Neural crest cell (in vitro differentiated cells): ENCODE results near the gene REXO5. TPM values are rescaled to one million over a fixed set of nuclear protein-coding genes. Genes with fewer than 3 reads are reported as not detected.

Experiments used
- DNase-seq: peaks from one replicate; pipeline ENCODE4 v3.0.0; 2021; ENCODE audit warnings: low read depth, mixed read lengths, low spot score
- H3K27ac Mint-ChIP-seq: one replicate; pipeline ENCODE4 v1.8.0; 2021; ENCODE audit warnings: mild to moderate bottlenecking, mixed read lengths; ENCODE audit not compliant: unreplicated experiment
- H3K27me3 Mint-ChIP-seq: 2 replicates; pipeline ENCODE4 v1.8.0; 2021; ENCODE audit warnings: low read depth, mild to moderate bottlenecking, mixed read lengths
- H3K36me3 Mint-ChIP-seq: 2 replicates; pipeline ENCODE4 v1.8.0; 2021; ENCODE audit warnings: low read depth, mild to moderate bottlenecking, mixed read lengths
- H3K4me1 Mint-ChIP-seq: 2 replicates; pipeline ENCODE4 v1.8.0; 2021; ENCODE audit warnings: mixed read lengths
- H3K4me3 Mint-ChIP-seq: one replicate; pipeline ENCODE4 v1.8.0; 2021; ENCODE audit warnings: mild to moderate bottlenecking, mixed read lengths
- H3K9me3 Mint-ChIP-seq: 2 replicates; pipeline ENCODE4 v1.8.0; 2021; ENCODE audit warnings: mixed read lengths
- CTCF ChIP-seq: fragments of 200-600 bp; sonication (generic); conservative IDR thresholded peaks from 2 replicates; pipeline ENCODE4 v1.5.0; 2021; ENCODE audit warnings: antibody characterized with exemption, mild to moderate bottlenecking
- total RNA-seq: library from RNA; stranded (reverse); gene quantifications from 2 replicates; pipeline ENCODE4 v1.2.1, GENCODE V29; 2021

Gene REXO5
- total RNA-seq, 1 donor from 2014 or later = 10.1 TPM

DNA sequence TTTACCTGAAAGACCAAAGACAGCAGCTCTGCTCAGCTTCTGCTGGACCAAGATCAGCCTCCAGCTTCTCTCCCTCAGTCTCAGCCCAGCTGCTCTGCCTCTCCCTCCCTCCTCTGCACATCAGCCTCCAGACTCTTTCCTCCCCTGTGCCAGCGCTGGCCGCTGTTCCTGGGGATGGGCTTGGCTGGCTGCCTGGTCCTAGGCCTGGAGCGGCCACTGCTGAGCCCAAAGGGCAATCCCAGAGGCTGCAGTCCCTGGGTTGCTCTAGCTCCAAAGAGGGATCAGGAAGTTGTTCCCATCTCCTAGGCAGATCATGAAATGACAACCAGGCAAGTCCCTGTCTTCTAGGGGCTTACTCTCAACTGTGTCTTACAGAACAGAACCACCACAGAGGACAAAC lies 62.6 kb downstream of the REXO5 start:
- DNase-seq = no peak
- Mint-ChIP-seq H3K4me3 (no peak overlapping the region), H3K4me1 (peaks cover 15% of the 10 kb centered on the region), H3K27me3 (no peaks in the 10 kb centered on the region), H3K27ac (no peak overlapping the region), H3K36me3 (peaks cover 3% of the 10 kb centered on the region), H3K9me3 (peaks cover 3% of the 10 kb centered on the region)
- TF ChIP-seq CTCF = no peak

DNA sequence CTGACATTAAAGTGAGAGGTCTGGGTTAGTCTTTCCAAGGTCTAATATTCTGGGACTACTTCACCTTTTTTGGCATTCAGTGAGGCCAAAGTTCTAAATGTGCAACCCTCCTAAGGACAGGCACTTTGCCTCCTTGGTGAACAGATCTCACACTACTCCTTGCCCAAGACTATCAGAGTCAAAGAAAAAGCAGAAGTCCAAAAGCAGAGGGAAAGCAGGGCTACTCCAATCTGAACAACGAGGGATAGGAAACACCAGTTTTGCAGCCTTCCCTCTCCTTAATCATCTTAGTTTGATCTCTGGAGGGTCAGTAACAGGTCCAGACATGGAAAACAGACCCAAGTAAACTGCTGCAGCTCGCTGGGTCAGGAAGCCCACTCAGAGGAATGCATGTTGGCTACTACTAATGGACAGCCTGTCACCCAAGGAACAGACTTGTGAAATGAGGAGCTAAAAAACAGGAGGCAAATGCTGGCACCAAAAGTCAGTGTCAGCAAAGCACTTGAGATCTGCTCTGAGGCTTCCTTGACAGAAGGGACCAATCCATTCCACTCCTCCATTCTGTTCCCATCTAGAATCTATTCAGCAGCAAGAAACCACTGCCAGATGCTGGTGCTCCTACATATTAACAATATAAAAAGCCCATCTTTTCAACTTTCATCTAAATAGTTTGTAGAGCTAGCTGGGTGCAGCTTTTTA lies 63.9 kb downstream of the REXO5 start:
- no peak for TF ChIP-seq CTCF
- no peak for DNase-seq
- Mint-ChIP-seq H3K36me3 (peaks cover 2% of the 10 kb centered on the region), H3K4me3 (no peak overlapping the region), H3K27me3 (no peaks in the 10 kb centered on the region), H3K27ac (no peak overlapping the region), H3K9me3 (peaks cover 2% of the 10 kb centered on the region), H3K4me1 (peaks cover 16% of the 10 kb centered on the region)

DNA sequence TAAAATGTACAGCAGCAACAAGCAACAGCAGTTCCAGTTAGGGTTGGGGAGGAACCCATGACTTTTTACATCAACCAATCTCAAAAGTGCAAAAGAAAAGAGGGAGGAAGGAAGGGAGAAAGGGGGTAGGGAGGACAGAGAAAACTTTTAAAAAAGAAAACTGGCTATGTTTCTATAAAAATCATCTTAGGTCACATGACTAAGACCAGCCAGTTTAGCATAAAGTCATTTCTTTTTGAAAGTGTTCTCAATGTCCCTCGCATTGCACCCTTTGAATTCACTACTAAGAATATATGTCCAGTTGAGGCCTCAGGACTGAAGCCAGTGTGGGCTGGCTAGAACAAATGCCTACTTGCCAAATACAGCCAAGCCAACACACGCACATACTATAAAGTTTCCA lies 64.9 kb downstream of the REXO5 start:
- no peak overlapping the region for H3K4me3 Mint-ChIP-seq
- peaks cover 12% of the 10 kb centered on the region for H3K4me1 Mint-ChIP-seq
- TF ChIP-seq CTCF = no peak
- no peak for DNase-seq
- H3K27ac Mint-ChIP-seq = no peak overlapping the region
- H3K27me3 Mint-ChIP-seq = no peaks in the 10 kb centered on the region
- peaks cover 2% of the 10 kb centered on the region for H3K9me3 Mint-ChIP-seq
- H3K36me3 Mint-ChIP-seq = peaks cover 2% of the 10 kb centered on the region

DNA sequence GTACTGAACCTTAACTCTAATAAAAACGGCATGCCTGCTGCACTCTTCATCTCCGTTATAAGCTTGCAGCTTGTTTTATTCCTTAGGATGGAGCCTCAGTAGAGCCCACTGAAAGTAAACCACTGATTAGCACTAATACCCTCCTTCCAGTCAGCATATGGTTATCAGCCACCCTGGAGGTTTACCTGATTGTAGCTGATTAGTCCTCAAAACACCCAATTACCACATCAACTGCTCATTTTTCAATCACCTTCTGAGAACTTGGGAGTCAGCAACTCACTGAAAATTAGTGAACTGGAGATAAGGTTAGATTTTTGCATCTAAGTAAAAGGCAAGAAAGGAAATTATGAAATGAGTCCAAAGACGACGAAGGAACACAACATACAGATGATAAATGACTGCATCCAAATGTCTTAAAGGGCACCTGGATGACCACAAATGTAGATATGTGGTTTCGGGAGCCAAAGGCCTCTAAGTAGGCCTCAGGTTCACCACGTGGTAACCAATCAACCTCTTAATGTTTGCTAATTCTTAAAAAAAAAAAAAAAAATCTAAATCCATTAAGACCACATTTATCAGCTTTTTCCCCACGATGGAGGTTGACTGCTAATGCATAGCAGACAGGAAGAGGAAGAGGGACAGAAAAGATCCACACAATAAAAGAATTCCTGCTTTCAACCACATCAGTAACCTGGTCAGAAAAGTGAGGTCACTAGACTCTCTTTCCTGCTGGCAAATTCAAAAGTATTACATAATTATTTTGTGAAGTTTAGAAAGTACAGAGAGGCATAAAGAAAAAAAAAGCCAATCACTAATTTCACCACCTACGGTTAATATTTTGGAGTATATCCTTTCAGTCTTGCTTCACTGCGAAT lies 65.9 kb downstream of the REXO5 start:
- Mint-ChIP-seq H3K9me3 (no peaks in the 10 kb centered on the region), H3K27me3 (no peaks in the 10 kb centered on the region), H3K36me3 (no peaks in the 10 kb centered on the region), H3K4me3 (no peak overlapping the region), H3K27ac (no peak overlapping the region), H3K4me1 (peaks cover 6% of the 10 kb centered on the region)
- no peak for TF ChIP-seq CTCF
- no peak for DNase-seq

DNA sequence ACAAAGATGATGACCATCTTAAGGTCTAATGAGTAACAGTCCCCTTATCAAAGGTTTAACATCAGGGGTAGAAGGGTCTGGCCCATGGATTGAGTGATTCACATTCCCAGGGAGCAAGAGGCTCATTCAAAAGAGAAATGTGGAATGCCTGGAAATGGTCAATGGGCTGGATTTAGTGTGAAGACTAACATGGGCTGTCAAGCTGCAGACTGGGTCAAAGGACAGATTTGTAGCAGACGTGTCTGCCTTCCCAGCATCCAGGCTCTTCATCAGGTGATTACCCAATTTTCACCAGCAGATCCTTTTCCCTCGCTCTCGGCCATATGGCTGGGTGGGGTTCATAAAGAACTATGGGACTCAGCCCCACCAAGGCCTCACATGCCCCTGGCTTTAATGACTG lies 67.0 kb downstream of the REXO5 start:
- H3K4me3 Mint-ChIP-seq = no peak overlapping the region
- DNase-seq = no peak
- no peaks in the 10 kb centered on the region for H3K27me3 Mint-ChIP-seq
- no peaks in the 10 kb centered on the region for H3K9me3 Mint-ChIP-seq
- H3K27ac Mint-ChIP-seq = no peak overlapping the region
- peaks cover 9% of the 10 kb centered on the region for H3K4me1 Mint-ChIP-seq
- TF ChIP-seq CTCF = no peak
- H3K36me3 Mint-ChIP-seq = no peaks in the 10 kb centered on the region
